NCI-H524 treated with DMSO at 0.1 percent for 48 hours (cell line): ENCODE data around the gene MLXIP.
A peak's percentile ranks its signal among the peaks of the same experiment; 100 is the strongest.
"Not testable (repeated sequence)": the region's sequence is repeated elsewhere in the genome, so short reads cannot be mapped to it uniquely, and the experiment has no call there.

Experiments used
- DNase-seq: peaks from one replicate; lab custom pipeline; 2025; lab: John Stamatoyannopoulos, UW

The MLXIP gene

GRCh38 chr12:122054842-122055520 lies 23.6 kb upstream of the MLXIP start:
- no peak for DNase-seq

- DNase-seq, result not testable (repeated sequence)
Observed at GRCh38 chr12:122056406-122056805, 22.1 kb upstream of the MLXIP start.

GRCh38 chr12:122057007-122057735 lies 21.4 kb upstream of the MLXIP start:
- DNase-seq, result no peak

DNA sequence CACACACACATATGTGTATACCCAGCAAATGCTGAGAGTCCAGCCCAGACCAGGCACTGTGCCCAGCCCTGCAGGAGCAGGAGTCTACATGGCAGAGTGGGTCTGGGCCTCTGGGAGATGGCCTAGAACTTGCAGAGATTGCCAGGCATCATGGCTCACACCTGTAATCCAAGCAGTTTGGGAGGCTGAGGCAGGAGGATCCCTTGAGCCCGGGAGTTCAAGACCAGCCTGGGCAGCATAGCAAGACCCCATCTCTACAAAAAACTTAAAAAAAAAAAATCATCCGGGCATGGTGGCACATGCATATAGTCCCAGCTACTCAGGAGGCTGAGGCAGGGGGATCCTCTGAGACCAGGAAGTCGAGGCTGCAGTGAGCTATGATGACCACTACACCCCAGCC lies 20.8 kb upstream of the MLXIP start:
- DNase-seq, result no peak

DNA sequence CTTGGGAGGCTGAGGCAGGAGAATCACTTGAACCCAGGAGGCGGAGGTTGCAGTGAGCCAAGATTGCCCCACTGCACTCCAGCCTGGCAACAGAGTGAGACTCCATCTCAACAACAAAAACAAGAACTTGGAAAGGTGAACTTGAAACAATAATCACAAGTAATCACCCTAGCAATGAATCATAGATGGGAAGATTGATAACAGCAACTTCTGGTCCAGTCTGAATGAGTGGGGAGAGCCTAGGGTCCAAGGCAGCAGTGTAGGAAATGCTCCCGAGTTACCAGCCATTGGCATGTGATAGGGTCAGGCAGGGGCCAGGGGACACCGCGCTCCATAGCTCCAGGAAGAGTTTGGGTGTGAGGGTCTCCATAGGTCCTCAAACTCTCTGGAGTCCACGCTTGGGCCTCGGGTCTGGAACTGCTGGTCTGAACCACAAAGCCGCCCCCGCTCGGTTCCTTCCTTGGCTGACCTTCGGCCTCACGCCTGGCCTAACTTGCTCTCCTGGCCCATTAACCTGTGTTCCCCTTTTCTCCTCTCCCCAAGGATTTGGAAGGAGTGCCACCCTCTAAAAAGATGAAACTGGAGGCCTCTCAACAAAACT lies 19.9 kb upstream of the MLXIP start:
- DNase-seq, result no peak

DNA sequence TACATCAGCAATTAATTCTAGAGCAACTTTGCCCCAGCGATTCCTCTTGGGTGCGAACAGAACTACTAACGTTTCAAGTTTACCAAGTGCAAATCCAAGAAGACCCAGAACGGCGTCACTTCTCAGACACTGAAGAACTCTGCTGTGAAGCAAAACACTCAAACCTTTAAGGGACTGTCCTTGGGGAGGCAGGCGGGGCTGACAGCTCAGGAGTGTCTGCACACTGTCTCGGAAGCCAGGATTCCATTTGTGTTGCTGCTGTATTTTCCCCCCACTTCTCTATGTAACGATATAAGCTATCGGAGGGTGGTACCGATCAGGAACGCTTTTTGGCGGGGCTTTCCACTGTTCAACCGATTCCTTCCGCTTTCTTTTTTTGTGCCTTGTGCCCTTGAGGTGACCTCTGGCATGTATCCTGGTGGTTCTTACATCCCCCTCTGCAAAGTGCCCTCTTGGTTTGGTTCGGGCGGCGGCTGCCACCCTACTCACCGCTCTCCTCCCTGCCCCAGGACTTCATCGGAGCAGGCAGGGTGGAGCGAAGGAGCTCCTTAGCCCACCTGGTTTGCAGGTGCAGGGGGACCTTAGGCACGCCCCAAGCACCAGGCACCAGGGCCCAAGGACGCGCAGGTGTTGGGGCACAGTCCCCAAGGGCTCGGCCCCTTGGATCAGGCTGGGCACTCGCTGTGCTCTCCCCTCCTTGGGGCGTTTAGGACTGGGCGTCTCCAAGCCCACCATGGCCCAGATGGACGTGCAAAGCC lies 19.2 kb upstream of the MLXIP start:
- no peak for DNase-seq

GRCh38 chr12:122060081-122060501 lies 18.5 kb upstream of the MLXIP start:
- no peak for DNase-seq

- no peak for DNase-seq
Observed at GRCh38 chr12:122061253-122061652, 17.3 kb upstream of the MLXIP start.

DNA sequence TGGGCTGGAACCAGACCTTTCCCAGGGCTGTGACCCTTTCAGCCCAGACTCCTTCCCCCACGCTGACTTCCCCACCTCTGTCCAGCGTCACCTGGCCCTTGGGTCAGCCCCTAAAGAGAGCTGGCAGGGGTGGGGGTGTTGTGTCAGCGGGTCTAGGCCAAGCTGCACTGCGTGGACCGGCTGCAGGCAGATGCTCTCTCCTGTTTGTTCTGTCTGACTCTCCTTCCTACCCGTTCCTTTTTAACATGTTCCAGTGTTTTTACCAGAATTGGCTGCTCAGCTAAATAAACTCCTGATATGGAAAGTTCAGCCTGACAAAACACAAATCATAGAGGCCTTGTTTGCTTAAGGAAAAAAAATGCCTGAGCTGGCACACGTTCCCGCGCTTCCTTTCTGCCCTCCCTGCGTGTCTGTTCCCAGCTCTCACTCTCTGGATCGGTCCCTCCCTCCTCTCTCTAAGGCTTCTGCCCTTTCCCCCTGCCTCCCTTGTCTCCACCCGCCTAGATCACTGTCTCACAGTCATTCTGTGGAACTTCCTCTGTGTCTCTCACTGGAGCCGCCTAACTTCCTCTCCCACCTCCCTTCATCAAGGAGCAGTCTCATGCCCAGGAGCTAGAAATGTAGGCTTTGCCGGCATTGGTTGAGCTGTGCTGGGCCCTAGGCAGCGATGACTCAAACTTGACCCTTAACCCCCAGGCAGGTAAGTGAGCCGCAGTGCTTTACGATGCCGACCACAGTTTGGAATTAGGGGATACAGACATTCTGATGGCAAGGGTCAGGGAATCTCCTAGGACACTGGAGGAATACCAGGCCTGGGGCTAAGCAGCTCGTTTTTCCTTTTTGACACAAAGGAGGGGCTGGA lies 15.5 kb upstream of the MLXIP start:
- no peak for DNase-seq

GRCh38 chr12:122063694-122064024 lies 14.9 kb upstream of the MLXIP start:
- no peak for DNase-seq

DNA sequence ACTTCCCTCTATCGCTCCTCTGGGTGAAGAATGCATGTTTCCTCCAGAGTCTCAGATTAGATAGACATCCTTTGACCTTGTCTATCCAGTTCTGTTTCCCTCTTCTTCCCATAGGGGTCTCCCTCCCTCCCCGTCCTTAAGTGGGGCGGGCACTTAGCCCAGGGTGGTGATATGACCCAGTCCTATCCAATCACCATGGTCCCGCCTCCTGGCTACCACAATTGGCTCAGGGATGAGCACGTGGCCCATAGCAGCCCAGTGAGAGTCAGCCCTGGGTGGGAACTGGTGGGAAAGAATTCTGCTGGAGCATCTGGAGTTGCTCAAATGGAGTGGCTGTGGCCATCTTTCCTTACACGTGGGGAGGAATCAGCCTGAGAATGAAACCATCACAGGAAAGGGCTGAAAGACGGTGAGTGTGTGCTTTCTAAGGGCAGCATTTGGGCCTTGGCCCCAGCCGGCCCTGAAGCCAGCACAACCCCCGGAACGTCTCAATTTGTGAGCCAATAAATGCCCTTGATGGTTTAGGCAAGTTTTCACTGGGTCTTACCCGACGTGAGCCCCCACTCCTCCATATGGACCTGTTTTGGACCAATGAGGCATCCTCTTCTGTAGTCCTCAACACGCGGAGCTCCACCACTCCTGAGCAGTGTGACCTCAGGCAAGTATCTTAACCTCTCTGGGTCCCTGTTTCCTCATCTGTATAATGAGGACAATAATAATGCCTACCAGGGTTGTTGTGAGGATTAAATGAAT lies 14.4 kb upstream of the MLXIP start:
- peak; percentile 79 for DNase-seq

DNA sequence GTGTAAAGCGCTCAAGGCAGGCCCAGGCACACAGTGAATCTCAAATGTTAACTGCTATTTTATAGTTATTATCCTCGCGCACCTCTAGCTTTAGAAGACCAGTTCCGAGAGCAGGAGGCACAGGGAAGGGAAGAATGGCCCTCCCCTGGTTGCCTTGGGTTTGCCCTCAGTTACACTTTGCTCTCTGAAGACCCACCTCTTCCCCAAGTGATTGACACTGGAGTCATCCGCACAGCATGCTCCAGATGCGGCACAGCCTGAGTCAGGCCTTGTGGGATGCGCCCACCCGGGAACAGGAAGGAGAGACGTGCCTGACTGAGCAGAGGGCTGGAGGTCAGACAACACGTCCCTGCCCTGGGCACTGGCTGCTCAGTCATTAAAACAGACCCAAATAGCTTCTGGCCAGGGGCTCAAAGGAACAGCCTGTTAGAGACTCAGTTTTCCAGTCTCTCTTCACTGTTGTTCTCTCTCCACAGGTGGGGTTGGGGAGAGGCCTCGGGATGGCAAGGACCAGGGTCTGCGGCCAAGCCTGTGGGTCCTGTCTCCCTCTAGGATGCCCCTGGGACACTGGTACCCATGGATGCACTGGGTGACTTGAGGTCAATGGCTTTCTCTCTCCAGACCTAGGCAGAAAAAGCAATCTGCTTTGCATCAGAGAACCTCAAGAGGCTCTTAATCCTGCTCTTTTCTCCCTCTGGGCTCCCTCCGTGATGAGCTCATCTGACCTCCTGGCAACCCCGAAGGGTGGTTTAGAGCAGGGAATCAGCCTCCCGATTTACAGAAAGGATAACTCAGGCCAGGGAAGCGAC lies 13.6 kb upstream of the MLXIP start:
- peak; percentile 61 for DNase-seq

- no peak for DNase-seq
Observed at GRCh38 chr12:122067548-122067947, 11.0 kb upstream of the MLXIP start.

DNA sequence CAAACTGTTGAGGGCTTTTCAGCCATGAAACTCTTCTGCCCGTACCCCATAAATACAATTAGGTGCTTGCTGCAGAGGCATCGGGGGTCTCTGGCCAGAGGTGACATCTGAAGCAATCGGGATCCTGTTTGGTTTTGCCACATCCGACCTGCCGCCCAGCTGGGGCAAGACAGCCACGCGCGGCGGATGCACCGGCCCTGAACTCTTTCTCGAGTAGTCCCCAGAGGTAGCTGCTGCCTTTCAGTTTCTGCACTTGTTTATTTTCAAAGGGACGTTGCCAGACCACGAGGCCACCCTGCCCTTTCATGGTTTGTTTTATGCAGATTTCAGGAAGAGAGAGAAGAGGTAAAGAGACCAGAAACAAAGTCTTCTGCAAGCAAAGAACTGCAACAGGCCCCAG lies 10.6 kb upstream of the MLXIP start:
- no peak for DNase-seq

DNA sequence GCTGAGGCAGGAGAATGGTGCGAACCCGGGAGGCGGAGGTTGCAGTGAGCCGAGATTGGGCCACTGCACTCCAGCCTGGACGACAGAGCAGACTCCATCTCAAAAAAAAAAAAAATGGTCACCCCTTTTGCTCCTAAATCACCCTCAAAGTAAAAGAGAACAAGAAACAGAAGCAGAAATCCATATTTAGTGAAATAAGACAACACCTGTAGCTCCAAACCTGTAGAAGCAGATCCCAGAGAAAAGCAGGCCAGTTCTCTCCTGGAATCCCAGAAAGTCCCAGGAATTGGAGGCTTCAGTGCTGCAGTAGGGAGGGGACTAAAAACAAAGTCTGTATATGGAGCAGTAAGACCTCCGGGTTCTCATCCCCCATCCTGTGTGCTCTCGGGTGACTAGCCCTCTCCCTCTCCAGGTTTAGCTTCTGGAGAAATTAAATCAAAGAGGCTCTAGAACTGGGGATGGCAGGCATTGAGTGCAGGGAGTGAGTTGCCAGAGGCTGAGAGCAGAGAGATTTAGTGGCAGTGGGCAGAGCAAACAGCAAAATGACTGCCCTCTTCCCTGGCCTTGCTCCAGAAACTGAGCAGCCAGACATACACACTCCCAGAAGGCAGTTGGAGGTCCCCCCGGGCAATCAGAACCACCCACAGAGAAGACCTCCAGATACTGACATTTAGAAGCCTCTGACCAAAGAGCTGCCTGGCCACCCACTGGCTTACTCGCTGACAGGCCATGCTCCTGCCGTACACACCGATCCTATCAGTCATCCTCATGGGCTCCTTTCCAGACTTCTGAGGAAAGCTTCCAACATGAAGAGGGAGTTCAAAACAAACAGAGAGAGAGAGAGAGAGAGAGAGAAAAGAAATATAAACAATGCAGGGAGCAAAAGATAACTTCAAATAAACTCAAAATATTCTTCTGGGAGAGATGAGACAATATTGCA lies 6.3 kb upstream of the MLXIP start:
- no peak for DNase-seq

- no peak for DNase-seq
Observed at GRCh38 chr12:122073815-122074214, 4.7 kb upstream of the MLXIP start.

- DNase-seq, result no peak
Observed at GRCh38 chr12:122076743-122077495, 1.6 kb upstream of the MLXIP start.

DNA sequence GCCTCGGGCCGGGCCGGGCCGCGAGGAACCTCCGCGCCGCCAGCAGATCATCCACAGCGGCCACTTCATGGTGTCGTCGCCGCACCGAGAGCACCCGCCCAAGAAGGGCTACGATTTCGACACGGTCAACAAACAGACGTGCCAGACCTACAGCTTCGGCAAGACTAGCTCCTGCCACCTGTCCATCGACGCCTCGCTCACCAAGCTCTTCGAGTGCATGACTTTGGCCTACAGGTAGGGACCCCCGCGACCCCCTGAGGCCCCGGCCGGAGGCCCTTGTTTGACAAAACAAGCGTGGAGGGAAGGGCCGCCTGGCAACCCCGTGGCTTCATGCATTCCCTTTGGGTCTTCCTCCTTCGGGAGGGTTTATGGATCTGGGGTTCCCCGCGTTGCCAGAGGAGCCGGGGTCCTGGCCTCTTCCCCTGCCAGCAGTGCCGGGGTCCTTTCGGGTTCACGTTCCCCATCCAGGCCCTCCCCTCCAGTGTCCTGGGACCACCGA lies 526 bp downstream of the MLXIP start:
- DNase-seq, result no peak
